ENCODE measurements around the gene SLC25A21. TPM values are rescaled to one million over a fixed set of nuclear protein-coding genes. Genes with fewer than 3 reads are reported as not detected.
"Not testable (repeated sequence)": the region's sequence is repeated elsewhere in the genome, so short reads cannot be mapped to it uniquely, and the experiment has no call there.

The SLC25A21 gene
- total RNA-seq, 1 experiment from 2014 or later: 1.4 TPM

GRCh38 chr14:36986407-36986806 lies 186.0 kb downstream of the SLC25A21 start:
- intact Hi-C loops (cut with micrococcal nuclease): no loop called here
- CTCF ChIA-PET: no interaction called here
- POLR2A ChIA-PET: no interaction called here
- Mint-ChIP-seq H3K4me1 (ENCODE audit: insufficient read depth, unreplicated experiment) (no peaks in the 10 kb centered on the region), H3K36me3 (ENCODE audit: insufficient read depth, unreplicated experiment) (no peaks in the 10 kb centered on the region), H3K27me3 (ENCODE audit: insufficient read depth, unreplicated experiment) (no peaks in the 10 kb centered on the region), H3K9me3 (ENCODE audit: unreplicated experiment) (no peaks in the 10 kb centered on the region), H3K27ac (ENCODE audit: low read depth, unreplicated experiment) (peak overlapping the region; percentile 2), H3K4me3 (ENCODE audit: unreplicated experiment) (no peak overlapping the region)
- no peak for DNase-seq (ENCODE audit: unreplicated experiment)
- BruUV-seq (replicated peaks): no TSS peak
- no peak for TF ChIP-seq CTCF (IDR thresholded peaks at IDR 0.05; ENCODE audit: unreplicated experiment)

- H3K27ac Mint-ChIP-seq (ENCODE audit: low read depth, unreplicated experiment): peak overlapping the region; percentile 76
- intact Hi-C loops (cut with micrococcal nuclease): no loop called here
- H3K4me1 Mint-ChIP-seq (ENCODE audit: insufficient read depth, unreplicated experiment): peaks cover under 1% of the 10 kb centered on the region
- no peak for TF ChIP-seq CTCF (IDR thresholded peaks at IDR 0.05; ENCODE audit: unreplicated experiment)
- ChIA-PET CTCF (interaction anchor here (0.7 kb wide), 1 partner anchor 342 kb away, joined by 4 read pairs; no protein-coding TSS in a partner anchor), POLR2A (interaction anchor here (1.0 kb wide), 1 partner anchor 134 kb away, joined by 3 read pairs; no protein-coding TSS in a partner anchor)
- BruUV-seq (replicated peaks): no TSS peak
- H3K9me3 Mint-ChIP-seq (ENCODE audit: unreplicated experiment): no peaks in the 10 kb centered on the region
- no peaks in the 10 kb centered on the region for H3K36me3 Mint-ChIP-seq (ENCODE audit: insufficient read depth, unreplicated experiment)
- no peaks in the 10 kb centered on the region for H3K27me3 Mint-ChIP-seq (ENCODE audit: insufficient read depth, unreplicated experiment)
- H3K4me3 Mint-ChIP-seq (ENCODE audit: unreplicated experiment): no peak overlapping the region
- DNase-seq (ENCODE audit: unreplicated experiment): peak; percentile 65
Observed at GRCh38 chr14:36981832-36982529, 190.4 kb downstream of the SLC25A21 start.

- peak overlapping the region; percentile 59 for H3K27ac Mint-ChIP-seq (ENCODE audit: low read depth, unreplicated experiment)
- POLR2A ChIA-PET: interaction anchor here (0.7 kb wide), 1 partner anchor 217 kb away, joined by 3 read pairs; the partner anchor contains the start of gene MIPOL1
- not testable (repeated sequence) for H3K9me3 Mint-ChIP-seq (ENCODE audit: unreplicated experiment)
Observed at GRCh38 chr14:36980413-36980812, 192.0 kb downstream of the SLC25A21 start.

GRCh38 chr14:36979863-36980262 lies 192.5 kb downstream of the SLC25A21 start:
- Mint-ChIP-seq H3K36me3 (ENCODE audit: insufficient read depth, unreplicated experiment) (no peaks in the 10 kb centered on the region), H3K27me3 (ENCODE audit: insufficient read depth, unreplicated experiment) (no peaks in the 10 kb centered on the region), H3K4me3 (ENCODE audit: unreplicated experiment) (no peak overlapping the region), H3K4me1 (ENCODE audit: insufficient read depth, unreplicated experiment) (peaks cover 19% of the 10 kb centered on the region), H3K27ac (ENCODE audit: low read depth, unreplicated experiment) (peak overlapping the region; percentile 59), H3K9me3 (ENCODE audit: unreplicated experiment) (no peaks in the 10 kb centered on the region)
- ChIA-PET POLR2A (no interaction called here), CTCF (no interaction called here)
- BruUV-seq (replicated peaks): no TSS peak
- TF ChIP-seq CTCF (IDR thresholded peaks at IDR 0.05; ENCODE audit: unreplicated experiment): no peak
- intact Hi-C loops (cut with micrococcal nuclease): no loop called here
- DNase-seq (ENCODE audit: unreplicated experiment): no peak

More at GRCh38 chr14:36980413-36980812, 192.0 kb downstream of the SLC25A21 start:
- H3K27me3 Mint-ChIP-seq (ENCODE audit: insufficient read depth, unreplicated experiment); DNase-seq (ENCODE audit: unreplicated experiment); BruUV-seq (replicated peaks); H3K4me3 Mint-ChIP-seq (ENCODE audit: unreplicated experiment); intact Hi-C loops (cut with micrococcal nuclease); H3K36me3 Mint-ChIP-seq (ENCODE audit: insufficient read depth, unreplicated experiment): not testable (repeated sequence)
- peaks cover 16% of the 10 kb centered on the region for H3K4me1 Mint-ChIP-seq (ENCODE audit: insufficient read depth, unreplicated experiment)
- CTCF ChIA-PET: interaction anchor here (0.6 to 1.0 kb wide), 2 partner anchors 137 to 375 kb away, joined by 3 to 4 read pairs; no protein-coding TSS in a partner anchor

All from MCF 10A (cell line).